GM19328 (cell line): ENCODE measurements around the gene ZNF185.

Experiments
- ATAC-seq: cut with Tn5 transposase; IDR thresholded peaks from one replicate; pipeline ENCODE4 v1.9.1; 2021; ENCODE audit warnings: mild to moderate bottlenecking, moderate library complexity; ENCODE audit not compliant: unreplicated experiment

ZNF185 gene

DNA sequence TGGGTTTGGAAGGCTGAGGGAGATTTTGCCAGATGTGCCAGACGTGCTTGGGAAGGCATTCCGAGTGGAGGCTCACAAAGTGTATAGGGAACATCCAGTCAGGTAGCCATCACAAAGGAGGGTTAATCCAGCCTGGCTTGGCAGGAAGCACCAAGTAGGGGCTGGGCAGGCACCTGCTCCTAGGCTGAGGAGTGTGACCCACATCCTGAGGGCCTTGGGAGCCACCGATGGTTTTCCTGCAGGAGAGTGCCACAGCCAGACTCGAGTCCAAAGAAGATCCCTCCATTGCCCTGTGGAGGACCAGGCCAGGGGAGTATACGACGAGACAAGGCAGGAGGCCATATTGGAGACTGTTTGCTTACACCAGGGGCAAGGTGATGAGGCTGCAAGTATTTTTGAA is 48.8 kb downstream of the ZNF185 start:
- ATAC-seq, result no peak
